Retinal pigment epithelial cell (primary cell): ENCODE results near the gene KRT15.
"Not testable (repeated sequence)": the region's sequence is repeated elsewhere in the genome, so short reads cannot be mapped to it uniquely, and the experiment has no call there.

Experiments used
- DNase-seq: peaks from one replicate; pipeline ENCODE4 v3.0.0-alpha.2; 2010; ENCODE audit warnings: low read depth
- H3K4me3 ChIP-seq: 2 replicates; pipeline ENCODE4 v1.5.1; 2011; ENCODE audit warnings: mild to moderate bottlenecking, low read length, control low read depth, moderate library complexity
- TF ChIP-seq, protein P1 (sequence below): conservative IDR thresholded peaks from 2 replicates; pipeline ENCODE4 v1.5.1; 2011; ENCODE audit warnings: low read depth, low read length, control low read depth, inconsistent platforms

The KRT15 gene

DNA sequence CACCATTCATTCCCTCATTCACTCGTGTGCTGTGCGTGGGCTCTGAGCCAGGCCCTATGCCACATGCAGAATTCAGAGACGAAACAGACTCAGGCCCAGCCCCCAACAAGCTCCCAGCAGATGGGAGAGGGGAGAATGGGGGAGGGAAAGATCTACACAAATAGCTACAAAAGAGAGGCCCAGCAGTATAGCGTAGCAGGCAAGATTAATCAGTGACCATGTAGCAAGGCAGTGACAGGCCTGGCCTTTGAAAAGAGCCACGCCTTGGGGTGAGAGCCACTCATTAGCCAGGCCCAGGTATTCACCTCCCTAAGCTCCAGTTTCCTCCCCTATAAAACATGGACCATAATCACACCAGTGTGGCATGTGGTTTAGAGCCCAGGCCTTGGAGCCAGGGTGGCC, 25.8 kb upstream of the KRT15 start:
- DNase-seq = no peak
- no peak overlapping the region for H3K4me3 ChIP-seq
- TF ChIP-seq, protein P1, sequence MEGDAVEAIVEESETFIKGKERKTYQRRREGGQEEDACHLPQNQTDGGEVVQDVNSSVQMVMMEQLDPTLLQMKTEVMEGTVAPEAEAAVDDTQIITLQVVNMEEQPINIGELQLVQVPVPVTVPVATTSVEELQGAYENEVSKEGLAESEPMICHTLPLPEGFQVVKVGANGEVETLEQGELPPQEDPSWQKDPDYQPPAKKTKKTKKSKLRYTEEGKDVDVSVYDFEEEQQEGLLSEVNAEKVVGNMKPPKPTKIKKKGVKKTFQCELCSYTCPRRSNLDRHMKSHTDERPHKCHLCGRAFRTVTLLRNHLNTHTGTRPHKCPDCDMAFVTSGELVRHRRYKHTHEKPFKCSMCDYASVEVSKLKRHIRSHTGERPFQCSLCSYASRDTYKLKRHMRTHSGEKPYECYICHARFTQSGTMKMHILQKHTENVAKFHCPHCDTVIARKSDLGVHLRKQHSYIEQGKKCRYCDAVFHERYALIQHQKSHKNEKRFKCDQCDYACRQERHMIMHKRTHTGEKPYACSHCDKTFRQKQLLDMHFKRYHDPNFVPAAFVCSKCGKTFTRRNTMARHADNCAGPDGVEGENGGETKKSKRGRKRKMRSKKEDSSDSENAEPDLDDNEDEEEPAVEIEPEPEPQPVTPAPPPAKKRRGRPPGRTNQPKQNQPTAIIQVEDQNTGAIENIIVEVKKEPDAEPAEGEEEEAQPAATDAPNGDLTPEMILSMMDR = no peak

DNA sequence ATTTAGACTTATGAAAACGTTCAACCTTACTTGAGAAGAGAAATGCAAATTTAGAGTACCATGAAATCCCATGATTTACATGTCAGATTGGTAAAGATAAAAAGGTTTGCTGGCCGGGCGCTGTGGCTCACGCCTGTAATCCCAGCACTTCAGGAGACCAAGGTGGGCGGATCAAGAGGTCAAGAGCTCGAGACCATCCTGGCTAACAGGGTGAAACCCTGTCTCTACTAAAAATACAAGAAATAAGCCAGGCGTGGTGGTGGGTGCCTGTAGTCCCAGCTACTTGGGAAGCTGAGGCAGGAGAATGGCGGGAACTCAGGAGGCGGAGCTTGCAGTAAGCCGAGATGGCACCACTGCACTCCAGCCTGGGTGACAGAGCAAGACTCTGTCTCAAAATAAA, 24.1 kb upstream of the KRT15 start:
- H3K4me3 ChIP-seq, DNase-seq: not testable (repeated sequence)

DNA sequence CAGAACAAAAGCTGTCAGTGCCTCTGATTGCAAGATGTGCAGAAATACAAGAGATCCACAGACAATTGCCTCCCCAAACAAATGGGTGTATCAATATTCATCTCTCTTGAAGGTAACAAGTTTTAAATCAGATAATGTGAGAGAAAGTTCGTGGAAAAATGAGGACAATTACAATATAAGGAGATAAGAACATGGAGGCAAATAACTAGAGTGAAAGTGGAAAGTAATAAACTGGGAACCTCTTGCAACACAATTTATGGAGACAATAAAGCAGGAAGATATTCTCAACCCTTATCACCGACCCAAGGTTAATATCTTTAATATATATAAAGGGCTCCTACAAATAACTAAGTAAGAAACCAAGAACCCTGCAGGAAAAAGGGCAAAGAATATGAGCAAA, 23.7 kb upstream of the KRT15 start:
- no peak for DNase-seq
- no peak overlapping the region for H3K4me3 ChIP-seq
- TF ChIP-seq, protein P1 = no peak

DNA sequence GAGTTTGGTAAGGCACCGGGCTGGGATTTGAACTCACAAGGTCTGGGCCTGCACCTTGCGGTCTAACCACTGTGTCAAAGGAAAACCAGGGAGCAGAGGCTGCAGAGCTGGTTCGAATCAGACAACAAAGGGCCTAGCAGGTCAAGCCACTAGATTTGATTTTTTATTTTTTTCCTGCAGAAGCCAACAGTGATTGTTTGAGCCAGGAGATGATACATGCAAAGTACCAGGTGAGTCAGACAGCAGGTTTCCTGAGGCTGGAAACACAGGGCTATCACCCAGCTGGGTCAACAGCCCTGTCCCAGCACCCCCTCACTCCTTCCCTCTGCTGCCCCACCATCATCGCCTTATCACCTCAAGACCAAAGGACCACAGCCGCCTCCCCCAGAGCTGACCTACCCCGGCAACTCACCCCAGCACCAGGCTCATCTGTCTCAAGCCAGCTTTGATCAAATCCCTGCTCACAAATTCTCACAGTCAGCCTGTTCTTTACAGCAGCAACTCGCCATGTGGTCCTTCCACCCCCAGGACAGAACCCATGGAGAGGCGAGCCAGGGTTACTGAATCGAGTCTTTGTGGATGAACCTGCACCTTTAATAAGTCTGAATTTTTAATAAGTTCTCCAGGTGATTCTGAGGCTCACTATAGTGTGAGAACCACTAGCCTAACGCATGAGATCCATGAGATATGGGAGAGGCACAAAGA, 22.4 kb upstream of the KRT15 start:
- DNase-seq = no peak
- no peak overlapping the region for H3K4me3 ChIP-seq
- TF ChIP-seq, protein P1 = no peak

- TF ChIP-seq, protein P1 = no peak
- no peak overlapping the region for H3K4me3 ChIP-seq
- DNase-seq = no peak
Measured at GRCh38 chr17:41539979-41540701, 21.4 kb upstream of the KRT15 start.

- TF ChIP-seq, protein P1 = no peak
- no peak overlapping the region for H3K4me3 ChIP-seq
- DNase-seq = no peak
Measured at GRCh38 chr17:41539071-41539492, 20.4 kb upstream of the KRT15 start.

GRCh38 chr17:41538565-41538991, 19.9 kb upstream of the KRT15 start:
- DNase-seq = no peak
- TF ChIP-seq, protein P1 = no peak
- no peak overlapping the region for H3K4me3 ChIP-seq
